Astrocyte of the cerebellum (primary cell): Measurements from ENCODE around the gene MRPL2.
A peak's percentile ranks its signal among the peaks of the same experiment; 100 is the strongest.
"Not testable (repeated sequence)": the region's sequence is repeated elsewhere in the genome, so short reads cannot be mapped to it uniquely, and the experiment has no call there.

Source experiments
- DNase-seq: peaks from one replicate; pipeline ENCODE4 v3.0.0-alpha.2; 2011; ENCODE audit warnings: low read depth
- H3K4me3 ChIP-seq: 2 replicates; pipeline ENCODE4 v1.5.1; 2011; ENCODE audit warnings: mild to moderate bottlenecking, low read depth, low read length, moderate library complexity
- CTCF ChIP-seq: IDR thresholded peaks from 2 replicates; pipeline ENCODE4 v1.5.1; 2012; ENCODE audit warnings: low read length, low read depth, moderate library complexity, mild to moderate bottlenecking; ENCODE audit errors: missing control alignments
- in situ Hi-C: cut with HindIII; loops from 2 replicates; pipeline ENCODE4 v1.10.0; 2017; ENCODE audit warnings: low sequenced_read_pairs

The MRPL2 gene

GRCh38 chr6:43082806-43083655 lies 23.8 kb upstream of the MRPL2 start:
- TF ChIP-seq CTCF = no peak

GRCh38 chr6:43081922-43082321 lies 22.7 kb upstream of the MRPL2 start:
- in situ Hi-C loops, H3K4me3 ChIP-seq, DNase-seq: not testable (repeated sequence)

More at GRCh38 chr6:43082806-43083655, 23.8 kb upstream of the MRPL2 start:
- no peak for DNase-seq
- H3K4me3 ChIP-seq = no peak overlapping the region
- in situ Hi-C loops = no loop called here

GRCh38 chr6:43081043-43081442 lies 21.8 kb upstream of the MRPL2 start:
- TF ChIP-seq CTCF = no peak
- DNase-seq = no peak
- H3K4me3 ChIP-seq = no peak overlapping the region
- in situ Hi-C loops = no loop called here

- DNase-seq = no peak
- H3K4me3 ChIP-seq = no peak overlapping the region
- no peak for TF ChIP-seq CTCF
- in situ Hi-C loops = no loop called here
Observed at GRCh38 chr6:43078691-43079090, 19.5 kb upstream of the MRPL2 start.

GRCh38 chr6:43077981-43078511 lies 18.8 kb upstream of the MRPL2 start:
- no peak for DNase-seq
- no peak for TF ChIP-seq CTCF
- peak overlapping the region; percentile 94 for H3K4me3 ChIP-seq
- in situ Hi-C loops = no loop called here

GRCh38 chr6:43077333-43077809 lies 18.1 kb upstream of the MRPL2 start:
- no peak for DNase-seq
- peak overlapping the region; percentile 94 for H3K4me3 ChIP-seq
- no peak for TF ChIP-seq CTCF
- in situ Hi-C loops = no loop called here

- in situ Hi-C loops = no loop called here
- TF ChIP-seq CTCF = no peak
- DNase-seq = no peak
Observed at GRCh38 chr6:43076464-43077332, 17.5 kb upstream of the MRPL2 start.

More at GRCh38 chr6:43076464-43077332, 17.5 kb upstream of the MRPL2 start:
- H3K4me3 ChIP-seq = peak overlapping the region; percentile 94
